Measurements from ENCODE around the gene RPL5. TPM values are rescaled to one million over a fixed set of nuclear protein-coding genes. Genes with fewer than 3 reads are reported as not detected.

RPL5 gene
- total RNA-seq, 2 donors from 2014 or later = 1,039 to 1,980 TPM

DNA sequence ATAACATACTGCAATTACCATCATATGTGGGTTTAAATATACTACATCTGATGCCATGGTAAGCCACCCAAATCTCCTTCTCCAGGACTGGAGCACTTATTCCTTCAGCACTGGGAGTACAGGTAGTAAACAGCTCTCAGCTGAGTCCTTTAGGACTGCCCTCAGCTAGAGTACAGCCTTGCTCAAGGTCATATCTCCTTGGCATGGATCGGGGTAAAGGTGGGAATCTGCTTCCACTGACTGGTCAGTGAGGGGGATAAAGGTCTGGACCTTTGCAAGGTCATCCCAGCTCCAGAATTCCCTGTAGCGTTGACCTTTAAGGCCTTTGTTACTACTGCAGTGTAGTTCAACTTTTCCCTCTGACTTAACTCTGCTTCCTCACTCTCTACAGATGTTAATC is 38.8 kb downstream of the RPL5 start:
- DNase-seq (ENCODE audit: low spot score) = no peak
- WGBS = 100% methylated on average over 2 of the region's 2 CpGs
- Histone ChIP-seq H3K36me3 (no peaks in the 10 kb centered on the region), H3K27ac (no peak overlapping the region), H3K4me3 (no peak overlapping the region), H3K4me1 (replicated peaks) (no peaks in the 10 kb centered on the region), H3K27me3 (replicated peaks; ENCODE audit: insufficient read depth) (no peaks in the 10 kb centered on the region), H3K9me3 (no peaks in the 10 kb centered on the region)
- no peak for TF ChIP-seq POLR2A (IDR thresholded peaks at IDR 0.05)
- no peak for TF ChIP-seq POLR2AphosphoS5 (IDR thresholded peaks at IDR 0.05)
- TF ChIP-seq, protein P1, sequence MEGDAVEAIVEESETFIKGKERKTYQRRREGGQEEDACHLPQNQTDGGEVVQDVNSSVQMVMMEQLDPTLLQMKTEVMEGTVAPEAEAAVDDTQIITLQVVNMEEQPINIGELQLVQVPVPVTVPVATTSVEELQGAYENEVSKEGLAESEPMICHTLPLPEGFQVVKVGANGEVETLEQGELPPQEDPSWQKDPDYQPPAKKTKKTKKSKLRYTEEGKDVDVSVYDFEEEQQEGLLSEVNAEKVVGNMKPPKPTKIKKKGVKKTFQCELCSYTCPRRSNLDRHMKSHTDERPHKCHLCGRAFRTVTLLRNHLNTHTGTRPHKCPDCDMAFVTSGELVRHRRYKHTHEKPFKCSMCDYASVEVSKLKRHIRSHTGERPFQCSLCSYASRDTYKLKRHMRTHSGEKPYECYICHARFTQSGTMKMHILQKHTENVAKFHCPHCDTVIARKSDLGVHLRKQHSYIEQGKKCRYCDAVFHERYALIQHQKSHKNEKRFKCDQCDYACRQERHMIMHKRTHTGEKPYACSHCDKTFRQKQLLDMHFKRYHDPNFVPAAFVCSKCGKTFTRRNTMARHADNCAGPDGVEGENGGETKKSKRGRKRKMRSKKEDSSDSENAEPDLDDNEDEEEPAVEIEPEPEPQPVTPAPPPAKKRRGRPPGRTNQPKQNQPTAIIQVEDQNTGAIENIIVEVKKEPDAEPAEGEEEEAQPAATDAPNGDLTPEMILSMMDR (IDR thresholded peaks at IDR 0.05) = no peak
- intact Hi-C loops (cut with DNase I) = no loop called here

GRCh38 chr1:92872719-92873118 is 40.9 kb downstream of the RPL5 start:
- Histone ChIP-seq H3K4me1 (replicated peaks) (no peaks in the 10 kb centered on the region), H3K36me3 (no peaks in the 10 kb centered on the region), H3K27ac (no peak overlapping the region), H3K9me3 (no peaks in the 10 kb centered on the region), H3K4me3 (no peak overlapping the region), H3K27me3 (replicated peaks; ENCODE audit: insufficient read depth) (no peaks in the 10 kb centered on the region)
- no peak for TF ChIP-seq POLR2A (IDR thresholded peaks at IDR 0.05)
- no peak for TF ChIP-seq POLR2AphosphoS5 (IDR thresholded peaks at IDR 0.05)
- DNase-seq (ENCODE audit: low spot score) = no peak
- intact Hi-C loops (cut with DNase I) = no loop called here
- 92% methylated on average over 2 of the region's 2 CpGs for WGBS

GRCh38 chr1:92874987-92875386 is 43.1 kb downstream of the RPL5 start:
- Histone ChIP-seq H3K36me3 (no peaks in the 10 kb centered on the region), H3K4me3 (no peak overlapping the region), H3K27ac (peak overlapping the region in 1 of 2 donors; percentile 59), H3K27me3 (replicated peaks; ENCODE audit: insufficient read depth) (no peaks in the 10 kb centered on the region), H3K9me3 (no peaks in the 10 kb centered on the region), H3K4me1 (replicated peaks) (peaks cover 4% of the 10 kb centered on the region)
- intact Hi-C loops (cut with DNase I) = no loop called here
- 30% methylated on average over 2 of the region's 2 CpGs for WGBS
- peak; percentile 65 for TF ChIP-seq POLR2AphosphoS5 (IDR thresholded peaks at IDR 0.05)
- TF ChIP-seq, protein P1 (IDR thresholded peaks at IDR 0.05) = no peak
- no peak for DNase-seq (ENCODE audit: low spot score)

GRCh38 chr1:92876351-92876750 is 44.5 kb downstream of the RPL5 start:
- peaks cover 4% of the 10 kb centered on the region for H3K4me1 ChIP-seq (replicated peaks)
- H3K36me3 ChIP-seq = no peaks in the 10 kb centered on the region
- no peak overlapping the region for H3K4me3 ChIP-seq
- peak overlapping the region in 1 of 2 donors; percentile 46 for H3K27ac ChIP-seq
- intact Hi-C loops (cut with DNase I) = no loop called here
- 44% methylated on average over 4 of the region's 4 CpGs for WGBS
- H3K27me3 ChIP-seq (replicated peaks; ENCODE audit: insufficient read depth) = no peaks in the 10 kb centered on the region
- TF ChIP-seq POLR2AphosphoS5 (IDR thresholded peaks at IDR 0.05) (peak; percentile 23), POLR2A (IDR thresholded peaks at IDR 0.05) (no peak)
- H3K9me3 ChIP-seq = no peaks in the 10 kb centered on the region
- DNase-seq (ENCODE audit: low spot score) = no peak

GRCh38 chr1:92877081-92877711 is 45.4 kb downstream of the RPL5 start:
- TF ChIP-seq POLR2AphosphoS5 (IDR thresholded peaks at IDR 0.05) (no peak), POLR2A (IDR thresholded peaks at IDR 0.05) (no peak)
- TF ChIP-seq, protein P1 (IDR thresholded peaks at IDR 0.05) = no peak
- Histone ChIP-seq H3K4me1 (replicated peaks) (peaks cover 4% of the 10 kb centered on the region), H3K36me3 (no peaks in the 10 kb centered on the region), H3K27me3 (replicated peaks; ENCODE audit: insufficient read depth) (no peaks in the 10 kb centered on the region), H3K9me3 (no peaks in the 10 kb centered on the region), H3K4me3 (peak overlapping the region in 1 of 2 donors; percentile 10), H3K27ac (peak overlapping the region; percentile 15 to 46)
- no peak for DNase-seq (ENCODE audit: low spot score)
- intact Hi-C loops (cut with DNase I) = no loop called here
- 22% methylated on average over 4 of the region's 4 CpGs for WGBS

DNA sequence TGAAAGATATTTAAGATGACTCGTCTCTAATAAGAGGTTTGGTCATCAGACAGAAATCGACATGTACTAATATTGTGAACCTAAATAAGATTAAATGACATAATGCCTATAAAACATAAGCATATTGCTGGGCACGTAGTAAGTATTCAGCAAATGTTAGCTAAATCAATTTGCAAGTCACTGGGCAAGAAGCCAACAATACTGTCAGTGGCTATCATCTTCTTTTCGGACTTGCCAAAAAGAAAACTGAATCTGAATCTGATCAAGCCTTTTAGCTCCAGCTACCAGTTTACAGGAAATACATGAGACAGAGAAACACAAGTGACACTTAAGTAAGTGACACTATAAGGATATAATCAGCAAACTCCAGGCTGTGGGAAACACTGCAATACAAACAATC is 46.0 kb downstream of the RPL5 start:
- DNase-seq (ENCODE audit: low spot score) = no peak
- H3K27ac ChIP-seq = peak overlapping the region; percentile 15 to 46
- peak overlapping the region in 1 of 2 donors; percentile 10 for H3K4me3 ChIP-seq
- no peaks in the 10 kb centered on the region for H3K9me3 ChIP-seq
- 42% methylated on average over 4 of the region's 4 CpGs for WGBS
- H3K27me3 ChIP-seq (replicated peaks; ENCODE audit: insufficient read depth) = no peaks in the 10 kb centered on the region
- TF ChIP-seq, protein P1 (IDR thresholded peaks at IDR 0.05) = no peak
- TF ChIP-seq POLR2A (IDR thresholded peaks at IDR 0.05) (no peak), POLR2AphosphoS5 (IDR thresholded peaks at IDR 0.05) (no peak)
- intact Hi-C loops (cut with DNase I) = no loop called here
- H3K4me1 ChIP-seq (replicated peaks) = peaks cover 4% of the 10 kb centered on the region
- no peaks in the 10 kb centered on the region for H3K36me3 ChIP-seq

Data from prostate gland (tissue), 2 donors.